ENCODE measurements around the gene MRC1.

The MRC1 gene

DNA sequence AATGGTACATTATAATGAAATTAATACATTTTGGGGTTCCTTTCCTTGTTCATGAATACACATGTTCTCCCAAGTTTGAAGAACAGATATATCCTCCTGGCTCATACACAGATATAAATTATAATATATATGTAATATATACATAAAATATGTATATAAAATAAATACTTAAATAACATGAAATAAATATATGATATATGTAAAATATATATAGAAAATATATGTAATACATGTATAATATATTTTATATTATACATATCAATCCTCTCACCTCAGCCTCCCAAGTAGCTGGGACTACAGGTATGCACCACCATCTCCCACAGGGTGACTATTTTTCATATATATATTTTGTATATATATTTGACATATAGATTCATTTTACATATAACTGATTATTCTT, 68.0 kb downstream of the MRC1 start:
- H3K4me3 ChIP-seq (ENCODE audit: low read length), result no peak overlapping the region
- DNase-seq (ENCODE audit: low read depth, low spot score), result no peak

DNA sequence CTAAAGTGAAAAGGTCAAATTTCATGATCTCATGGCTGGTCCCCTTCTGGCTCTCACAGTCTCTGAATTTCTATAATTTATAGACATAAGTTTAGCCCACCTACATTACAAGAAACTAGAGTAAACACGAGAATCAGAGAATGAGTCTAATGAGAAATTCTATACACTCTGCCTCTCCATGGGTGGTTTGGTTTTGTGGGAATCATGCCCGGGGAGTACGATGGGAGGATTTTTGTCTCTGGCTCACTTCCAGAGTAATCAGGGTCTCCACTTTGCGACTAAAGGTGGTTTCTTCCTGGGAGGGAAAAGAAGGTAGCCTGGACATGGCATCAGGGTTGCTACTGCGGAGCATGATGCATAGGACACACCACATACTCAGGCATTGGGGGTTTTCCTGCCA, 69.7 kb downstream of the MRC1 start:
- no peak overlapping the region for H3K4me3 ChIP-seq (ENCODE audit: low read length)
- no peak for DNase-seq (ENCODE audit: low read depth, low spot score)

DNA sequence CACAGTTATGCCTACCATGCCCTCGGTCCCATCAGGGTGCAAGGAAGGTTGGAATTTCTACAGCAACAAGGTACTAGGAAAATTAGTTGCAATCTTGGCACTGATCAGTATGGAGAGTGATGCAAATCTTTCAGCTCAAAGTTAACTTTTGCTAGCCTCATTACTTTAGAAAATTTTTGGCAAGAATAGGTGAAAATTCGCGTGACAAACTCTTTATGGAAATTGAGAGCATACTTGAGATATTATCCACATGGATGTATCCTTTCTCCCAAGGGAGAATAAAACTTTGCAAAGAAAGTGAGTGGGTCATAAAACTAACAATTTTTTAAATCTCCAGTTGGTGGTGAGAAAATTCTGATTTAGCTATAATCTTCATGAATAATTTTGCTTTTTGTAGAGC, 71.5 kb downstream of the MRC1 start:
- DNase-seq (ENCODE audit: low read depth, low spot score), result no peak
- H3K4me3 ChIP-seq (ENCODE audit: low read length), result no peak overlapping the region

DNA sequence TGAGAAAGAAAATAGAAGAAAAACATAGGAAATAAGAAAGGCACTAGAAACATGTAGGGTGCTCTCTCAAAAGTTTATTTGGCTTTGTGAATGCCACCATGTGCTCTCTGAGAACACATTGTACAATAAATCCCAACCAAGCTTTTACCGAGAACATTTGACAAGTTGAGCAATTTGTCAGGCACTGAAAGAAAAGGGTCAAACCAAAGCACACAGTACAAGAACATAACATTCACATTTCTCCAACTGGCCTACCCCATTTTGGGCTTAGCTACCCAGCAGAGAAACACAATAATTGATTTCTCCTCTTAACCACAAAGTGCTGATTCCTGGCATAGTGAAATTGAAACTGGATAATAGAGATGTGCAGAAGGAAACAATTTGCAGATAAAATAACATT, 73.4 kb downstream of the MRC1 start:
- no peak for DNase-seq (ENCODE audit: low read depth, low spot score)
- no peak overlapping the region for H3K4me3 ChIP-seq (ENCODE audit: low read length)

DNA sequence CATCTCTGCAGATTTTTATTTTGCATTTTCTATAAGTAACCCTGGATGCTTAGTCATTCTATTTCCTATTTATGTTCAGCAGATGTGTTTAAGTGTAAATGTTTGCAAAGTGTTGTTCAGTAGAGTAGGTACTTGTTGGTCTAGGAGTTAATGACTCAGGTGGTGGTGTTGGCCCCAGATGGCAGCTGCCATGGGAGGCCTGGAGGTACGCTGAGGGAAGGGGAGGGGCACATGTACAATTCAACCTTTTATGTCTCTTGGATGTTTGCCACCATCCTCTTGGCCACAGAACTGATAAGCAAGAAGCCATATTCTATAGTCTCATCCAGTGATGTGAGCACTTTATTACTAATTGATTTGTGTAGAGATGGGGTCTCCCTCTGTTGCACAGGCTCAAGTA, 74.5 kb downstream of the MRC1 start:
- no peak overlapping the region for H3K4me3 ChIP-seq (ENCODE audit: low read length)
- no peak for DNase-seq (ENCODE audit: low read depth, low spot score)

DNA sequence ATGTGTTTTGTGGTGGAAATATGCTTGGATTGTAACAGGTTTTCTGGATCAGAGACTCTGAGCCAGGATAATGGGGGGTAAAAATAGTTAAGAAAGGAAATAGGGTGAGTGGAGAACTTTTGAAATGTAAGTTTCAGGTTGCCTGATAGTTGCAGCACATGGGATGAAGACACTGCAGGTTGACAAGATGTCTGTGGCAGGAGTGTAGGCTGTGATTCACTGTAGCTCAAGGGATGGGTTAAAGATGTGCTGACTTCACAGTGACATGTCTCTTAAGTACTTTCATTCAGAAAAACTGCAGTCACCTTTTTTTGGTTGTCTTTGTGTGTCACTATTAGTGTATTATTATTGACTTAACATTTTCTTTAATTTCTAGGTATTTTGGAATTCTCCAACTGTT, 79.0 kb downstream of the MRC1 start:
- H3K4me3 ChIP-seq (ENCODE audit: low read length), result no peak overlapping the region
- no peak for DNase-seq (ENCODE audit: low read depth, low spot score)

DNA sequence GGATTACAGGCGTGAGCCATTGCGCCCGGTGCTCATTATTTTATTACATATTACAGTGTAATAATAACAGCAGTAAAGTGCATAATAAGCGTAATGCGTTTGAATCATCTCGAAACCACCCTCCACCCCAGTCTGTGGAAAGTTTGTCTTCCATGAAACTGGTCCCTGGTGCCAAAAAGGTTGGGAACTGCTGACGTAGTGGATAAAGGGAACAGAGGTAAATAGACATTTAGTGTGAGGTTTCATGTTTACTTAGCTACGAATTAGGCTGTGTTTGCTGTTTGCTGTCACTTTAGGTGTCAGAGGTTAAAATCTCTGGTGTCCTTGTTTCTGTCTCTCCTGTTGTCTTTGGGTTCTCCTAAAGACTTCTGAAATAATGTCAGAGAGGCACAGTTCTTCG, 82.3 kb downstream of the MRC1 start:
- no peak for DNase-seq (ENCODE audit: low read depth, low spot score)
- H3K4me3 ChIP-seq (ENCODE audit: low read length), result no peak overlapping the region

DNA sequence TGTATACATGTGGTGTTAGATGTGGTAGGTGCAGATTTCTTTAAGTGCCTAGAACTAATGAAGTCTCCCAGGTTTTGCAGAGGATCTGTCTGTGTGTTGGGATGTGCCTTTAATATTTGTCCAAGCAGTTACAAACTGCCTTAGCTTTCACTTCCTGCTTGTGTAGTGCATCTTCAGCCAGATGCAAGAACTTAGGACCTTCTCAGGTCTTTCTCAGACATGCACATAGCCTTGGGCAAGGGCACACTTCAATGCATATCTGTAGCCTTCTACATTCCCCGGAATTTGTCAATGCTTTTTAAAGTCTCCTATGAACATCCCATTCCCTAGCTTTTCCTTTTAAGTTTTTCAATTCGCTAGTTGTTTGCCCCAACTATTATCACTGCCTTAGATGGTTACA, 95.4 kb downstream of the MRC1 start:
- no peak overlapping the region for H3K4me3 ChIP-seq (ENCODE audit: low read length)
- no peak for DNase-seq (ENCODE audit: low read depth, low spot score)

DNA sequence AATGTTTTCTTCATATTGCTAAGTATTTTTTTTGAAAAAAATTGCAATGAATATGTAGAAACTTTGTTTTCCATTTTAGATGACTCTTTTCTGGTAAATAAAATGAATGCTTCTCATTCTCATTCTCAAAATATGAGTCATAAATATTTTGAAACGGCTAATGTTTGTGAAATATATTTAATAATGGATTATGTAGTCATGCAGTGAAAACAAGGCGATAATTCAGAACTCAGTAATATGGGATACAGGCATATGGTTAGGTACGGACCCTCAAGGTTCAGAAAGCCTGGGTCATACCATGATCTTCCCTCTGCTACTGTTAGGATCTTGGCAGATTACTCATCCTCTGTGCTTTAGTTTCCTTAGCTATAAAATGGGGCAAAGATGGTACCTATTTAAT, 96.3 kb downstream of the MRC1 start:
- DNase-seq (ENCODE audit: low read depth, low spot score), result no peak

DNA sequence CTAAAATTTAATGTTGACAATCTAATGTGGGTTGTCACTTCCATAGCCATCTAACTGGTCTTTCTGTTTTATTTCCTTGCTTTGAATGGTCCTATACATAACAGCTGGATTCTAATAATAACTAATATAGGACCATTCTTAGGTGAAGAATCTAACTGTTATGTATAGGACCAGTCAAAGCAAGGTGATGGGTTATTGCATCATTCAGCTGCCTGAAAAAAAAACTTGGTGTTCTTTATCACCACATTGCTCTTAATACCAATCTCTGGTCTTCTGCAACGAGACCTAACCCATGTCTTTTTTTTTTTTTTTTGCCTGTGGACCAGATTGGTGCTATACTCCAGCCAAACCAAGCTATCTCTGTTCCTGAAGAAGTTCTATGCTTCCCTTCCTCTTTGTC, 96.9 kb downstream of the MRC1 start:
- no peak overlapping the region for H3K4me3 ChIP-seq (ENCODE audit: low read length)
- DNase-seq (ENCODE audit: low read depth, low spot score), result no peak

More for the DNA sequence above, 96.3 kb downstream of the MRC1 start:
- H3K4me3 ChIP-seq (ENCODE audit: low read length), result no peak overlapping the region

DNA sequence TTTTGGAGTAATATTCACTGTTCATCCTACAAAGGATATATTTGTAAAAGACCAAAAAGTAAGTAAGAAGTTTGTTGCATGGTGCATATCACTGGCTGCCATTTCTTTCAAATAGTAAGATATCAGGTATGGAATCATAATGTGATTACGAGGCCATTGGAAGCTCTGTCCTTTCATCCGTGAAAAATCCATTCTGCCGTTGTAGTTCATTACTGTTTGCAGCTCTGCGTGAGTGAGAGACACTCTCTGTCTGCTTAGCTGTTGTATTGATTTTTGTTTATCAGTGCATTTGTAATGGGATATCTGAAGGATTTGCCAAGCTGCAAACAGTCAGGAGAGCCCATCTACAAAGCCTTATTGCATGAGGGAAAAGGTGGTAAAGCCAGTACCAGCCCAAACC, 98.5 kb downstream of the MRC1 start:
- DNase-seq (ENCODE audit: low read depth, low spot score), result no peak
- H3K4me3 ChIP-seq (ENCODE audit: low read length), result no peak overlapping the region

DNA sequence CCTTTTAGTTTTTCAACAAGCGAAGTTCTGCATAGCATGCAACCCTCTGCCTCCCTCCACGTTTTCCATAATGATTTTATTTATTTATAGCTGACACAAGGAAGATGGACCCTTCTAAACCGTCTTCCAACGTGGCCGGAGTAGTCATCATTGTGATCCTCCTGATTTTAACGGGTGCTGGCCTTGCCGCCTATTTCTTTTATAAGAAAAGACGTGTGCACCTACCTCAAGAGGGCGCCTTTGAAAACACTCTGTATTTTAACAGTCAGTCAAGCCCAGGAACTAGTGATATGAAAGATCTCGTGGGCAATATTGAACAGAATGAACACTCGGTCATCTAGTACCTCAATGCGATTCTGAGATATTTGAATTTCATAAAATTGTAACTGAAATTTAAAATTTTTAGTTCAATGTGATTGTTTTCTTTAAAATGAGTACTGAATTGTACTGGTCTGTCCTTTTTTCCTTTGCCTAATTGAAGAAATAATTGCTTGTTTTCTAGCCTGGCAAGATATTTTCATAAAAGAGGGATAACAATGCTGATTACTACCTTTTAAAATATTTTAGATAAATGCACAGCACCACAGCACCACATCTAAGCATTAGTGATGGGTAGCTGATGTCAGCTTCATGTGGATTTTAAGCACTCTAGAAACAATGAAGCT, 101.1 kb downstream of the MRC1 start:
- DNase-seq (ENCODE audit: low read depth, low spot score), result peak; percentile 46
- no peak overlapping the region for H3K4me3 ChIP-seq (ENCODE audit: low read length)

DNA sequence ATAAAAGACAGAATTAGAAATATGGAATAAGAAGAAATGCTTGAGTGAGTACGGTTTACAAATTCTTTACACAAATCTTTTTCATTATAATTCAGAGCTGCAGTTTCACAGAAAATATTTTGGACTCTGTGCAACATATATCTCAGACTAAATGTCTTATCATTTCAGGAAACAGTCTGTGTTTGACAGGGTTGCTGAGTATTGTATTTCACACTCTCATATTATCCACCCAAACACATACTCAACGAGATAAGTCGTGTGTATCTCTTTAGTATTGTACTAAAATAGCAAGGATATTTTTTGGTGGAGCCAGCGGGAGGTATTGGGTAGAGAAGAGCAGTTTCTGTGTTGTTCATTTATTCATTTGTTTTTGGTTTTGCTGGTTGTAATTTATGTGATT, 103.6 kb downstream of the MRC1 start:
- no peak for DNase-seq (ENCODE audit: low read depth, low spot score)
- H3K4me3 ChIP-seq (ENCODE audit: low read length), result no peak overlapping the region

DNA sequence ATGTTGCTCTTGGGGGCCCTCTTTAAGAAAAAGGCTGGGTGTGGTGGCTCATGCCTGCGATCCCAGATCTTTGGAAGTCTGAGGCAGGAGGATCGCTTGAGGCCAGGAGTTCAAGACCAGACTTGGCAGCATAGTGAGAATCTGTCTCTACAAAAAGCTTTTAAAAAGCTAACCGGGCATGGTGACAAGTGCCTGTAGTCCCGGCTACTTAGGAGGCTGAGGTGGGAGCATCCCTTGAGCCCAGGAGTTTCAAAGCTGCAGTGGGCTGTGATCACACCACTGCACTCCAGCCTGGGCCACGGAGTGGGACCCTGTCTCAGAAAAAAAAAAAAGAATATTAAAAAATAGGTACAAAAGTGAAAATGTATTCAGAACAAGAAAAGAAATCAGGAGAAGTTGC, 104.5 kb downstream of the MRC1 start:
- DNase-seq (ENCODE audit: low read depth, low spot score), result no peak
- H3K4me3 ChIP-seq (ENCODE audit: low read length), result no peak overlapping the region

DNA sequence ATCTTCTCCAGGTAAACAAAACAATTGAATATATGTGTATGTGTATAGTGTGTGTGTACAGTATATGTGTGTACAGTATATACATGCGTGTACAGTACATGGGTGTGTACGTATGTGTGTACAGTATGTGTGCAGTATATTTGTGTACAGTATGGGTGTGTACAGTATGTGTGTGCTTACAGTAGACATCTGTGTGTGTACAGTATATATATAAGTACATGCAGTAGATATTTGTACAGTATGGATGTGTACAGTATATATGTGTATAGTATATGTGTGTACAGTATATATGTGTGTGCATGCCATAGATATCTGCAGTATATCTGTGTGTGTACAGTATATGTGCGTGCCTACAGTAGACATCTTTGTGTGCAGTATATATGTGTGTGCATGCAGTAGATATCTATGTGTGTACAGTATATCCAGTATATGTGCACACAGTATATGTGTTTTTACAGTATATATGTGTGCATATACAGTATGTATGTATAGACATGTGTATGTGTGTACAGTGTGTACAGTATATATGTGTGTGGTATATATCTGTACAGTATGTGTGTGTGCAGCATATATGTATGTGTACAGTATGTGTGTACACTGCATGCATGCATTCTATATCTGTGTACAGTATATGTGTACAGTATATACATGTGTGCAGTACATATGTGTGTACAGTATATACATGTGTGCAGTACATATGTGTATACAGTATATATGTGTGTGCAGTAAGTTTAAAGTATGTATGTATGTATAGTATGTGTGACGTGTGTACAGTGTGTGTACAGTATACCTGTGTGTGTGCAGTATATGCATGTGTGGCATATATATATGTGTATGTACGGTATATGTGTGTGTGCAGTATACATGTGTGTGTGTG, 105.3 kb downstream of the MRC1 start:
- no peak for DNase-seq (ENCODE audit: low read depth, low spot score)

DNA sequence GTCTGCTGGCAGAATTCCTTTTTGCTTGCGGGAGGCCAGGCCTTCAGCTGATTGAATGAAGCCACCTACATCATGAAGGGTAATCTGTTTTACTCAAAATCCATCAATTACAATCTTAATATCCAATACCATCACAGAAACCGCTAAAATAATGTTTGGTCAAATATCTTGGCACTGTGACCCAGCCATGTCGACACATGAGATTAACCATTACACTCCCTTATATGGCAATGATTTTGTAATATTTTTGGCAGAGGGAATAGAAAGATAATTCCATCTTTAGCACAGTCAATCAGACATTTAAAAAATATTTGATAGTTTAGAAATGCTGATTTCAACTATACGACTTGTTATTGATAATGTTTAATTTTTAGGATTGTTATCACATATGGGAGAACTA, 106.0 kb downstream of the MRC1 start:
- no peak overlapping the region for H3K4me3 ChIP-seq (ENCODE audit: low read length)
- DNase-seq (ENCODE audit: low read depth, low spot score), result no peak

More for the DNA sequence above, 105.3 kb downstream of the MRC1 start:
- H3K4me3 ChIP-seq (ENCODE audit: low read length), result no peak overlapping the region

DNA sequence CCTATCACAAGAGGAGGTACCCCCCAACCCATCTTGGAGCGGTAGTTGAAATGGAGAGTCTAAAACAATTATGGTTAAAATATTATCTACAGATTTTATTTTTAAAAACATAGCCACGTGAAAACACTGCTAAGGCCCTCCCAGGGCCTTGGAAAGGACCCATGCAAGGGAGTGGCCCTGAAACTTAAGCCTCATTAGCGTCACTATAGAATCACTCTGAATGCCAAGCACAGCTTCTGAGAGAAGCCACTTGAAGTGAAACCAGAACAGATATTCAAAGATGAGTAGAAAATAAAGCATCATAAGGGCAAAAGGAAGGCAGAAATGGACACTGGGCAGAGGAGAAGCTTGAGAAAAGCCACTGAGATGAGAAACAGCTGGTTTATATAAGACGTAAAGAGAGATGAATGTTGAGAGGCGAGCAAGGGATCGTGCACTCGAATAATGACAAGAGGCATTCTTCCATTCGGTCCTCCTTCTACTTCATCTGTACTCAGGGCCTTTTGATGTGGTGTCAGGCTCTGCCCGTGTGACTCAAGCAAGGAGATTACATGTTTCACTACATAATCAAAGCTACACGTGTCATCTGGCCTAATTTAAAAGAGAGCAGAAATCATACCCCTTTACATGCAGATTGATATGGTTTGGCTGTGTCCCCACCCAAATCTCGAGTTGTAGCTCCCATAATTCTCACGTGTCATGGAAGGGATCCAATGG, 109.2 kb downstream of the MRC1 start:
- no peak overlapping the region for H3K4me3 ChIP-seq (ENCODE audit: low read length)
- peak; percentile 22 for DNase-seq (ENCODE audit: low read depth, low spot score)

DNA sequence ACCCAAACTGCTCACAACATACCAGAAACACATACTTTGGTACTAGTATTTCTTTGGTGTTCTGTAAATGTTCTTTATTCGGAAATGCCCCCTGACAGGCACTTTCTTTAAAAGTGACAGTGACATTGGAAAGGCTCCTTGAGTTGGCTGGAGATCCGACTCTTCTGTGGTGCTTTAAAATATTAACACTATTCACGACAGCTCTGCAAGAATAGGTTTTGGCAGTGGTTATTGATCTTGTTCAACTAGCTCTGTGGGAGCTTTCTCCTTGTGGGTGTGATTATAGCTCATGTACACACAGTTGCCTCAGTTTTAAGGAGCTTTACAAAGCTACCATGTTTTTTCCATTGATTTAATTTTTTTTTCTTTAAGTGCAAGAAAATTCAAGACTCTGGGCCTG, 112.2 kb downstream of the MRC1 start:
- H3K4me3 ChIP-seq (ENCODE audit: low read length), result no peak overlapping the region
- DNase-seq (ENCODE audit: low read depth, low spot score), result no peak

DNA sequence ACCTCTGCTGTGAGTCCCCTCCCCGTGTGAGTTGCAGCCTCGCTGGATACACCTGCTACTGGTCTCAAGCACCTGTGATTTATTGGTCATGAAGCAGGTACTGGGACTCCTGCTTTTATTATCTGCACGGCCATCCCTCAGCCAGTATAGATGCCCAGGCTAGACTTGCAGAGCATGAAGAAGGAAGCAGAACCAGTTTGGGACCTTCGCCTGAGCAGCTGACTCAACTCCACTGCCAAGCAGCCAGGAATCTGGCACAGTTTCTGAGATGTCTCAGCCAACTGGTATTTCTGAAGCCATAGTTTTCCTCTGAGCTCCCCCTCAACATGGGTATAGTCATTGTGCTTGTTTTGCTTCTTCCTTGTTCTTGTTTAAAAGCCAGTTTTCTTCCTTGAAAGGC, 114.6 kb downstream of the MRC1 start:
- no peak overlapping the region for H3K4me3 ChIP-seq (ENCODE audit: low read length)
- no peak for DNase-seq (ENCODE audit: low read depth, low spot score)

DNA sequence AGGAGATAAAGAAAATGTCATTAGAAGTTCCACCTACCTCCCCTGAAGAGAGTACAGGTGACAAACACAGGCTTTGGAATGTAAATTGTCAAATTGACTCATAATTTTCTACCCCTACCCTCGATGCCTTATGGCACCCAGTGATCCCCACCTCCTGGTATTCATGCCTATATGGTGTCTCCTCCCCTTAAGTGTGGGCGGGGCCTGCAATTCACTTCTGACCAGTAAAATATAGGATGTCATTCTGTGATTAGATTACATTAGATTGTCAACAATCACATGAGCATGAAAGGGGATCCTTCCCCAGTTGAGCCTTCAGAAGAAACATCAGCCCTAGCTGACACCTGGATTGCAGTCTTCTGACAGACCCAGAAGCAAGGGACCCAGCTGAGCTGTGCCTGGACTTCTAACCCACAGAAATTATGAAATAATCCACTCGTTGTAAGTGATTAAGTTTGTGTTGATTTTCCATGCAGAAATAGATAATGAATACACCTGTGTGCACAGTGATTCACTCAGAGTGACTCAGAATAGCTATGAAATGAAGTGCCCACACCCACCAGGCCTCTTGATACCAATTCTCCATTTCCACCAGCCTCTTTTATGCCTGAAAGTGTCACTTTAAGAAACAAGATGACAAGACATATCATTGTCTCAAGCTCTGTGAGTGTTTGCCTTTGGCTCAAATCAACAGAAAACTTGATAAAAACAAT, 134.0 kb downstream of the MRC1 start:
- DNase-seq (ENCODE audit: low read depth, low spot score), result no peak
- H3K4me3 ChIP-seq (ENCODE audit: low read length), result no peak overlapping the region

Measured in Jurkat, Clone E6-1 (cell line).